Left lung (tissue), 10 donors: ENCODE measurements around the gene LRRC55. TPM values are rescaled to one million over a fixed set of nuclear protein-coding genes. Genes with fewer than 3 reads are reported as not detected.

Experiments
- ATAC-seq: fragments of 200-7000 bp; cut with Tn5 transposase; one replicate; pipeline ENCODE4 v1.9.1; 2020; ENCODE audit warnings: moderate library complexity
- DNase-seq, 4 donors: peaks; one replicate each; pipeline ENCODE4 v3.0.0-alpha.2; 2013 to 2020
- H3K27ac ChIP-seq, 2 donors: fragments of 200-600 bp; sonication (generic) in 1 of 2; one replicate each; pipeline versions ENCODE4 v1.5.0 to v1.8.0; 2020 to 2021
- H3K27me3 ChIP-seq, 2 donors: fragments of 200-600 bp; sonication (generic) in 1 of 2; one replicate each; pipeline versions ENCODE4 v1.5.0 to v1.8.0; 2020 to 2021
- H3K36me3 ChIP-seq, 2 donors: fragments of 200-600 bp; sonication (generic) in 1 of 2; one replicate each; pipeline versions ENCODE4 v1.5.0 to v1.8.0; 2020 to 2021
- H3K4me1 ChIP-seq, 2 donors: fragments of 200-600 bp; one replicate each; pipeline ENCODE4 v1.8.0; 2021
- H3K4me3 ChIP-seq, 2 donors: fragments of 200-600 bp; sonication (generic) in 1 of 2; one replicate each; pipeline versions ENCODE4 v1.5.0 to v1.8.0; 2020 to 2021; ENCODE audit warnings: mild to moderate bottlenecking in 1 of 2
- H3K9me3 ChIP-seq, 2 donors: fragments of 200-600 bp; sonication (generic) in 1 of 2; one replicate each; pipeline versions ENCODE4 v1.5.0 to v1.8.0; 2020 to 2021
- CTCF ChIP-seq, 2 donors: fragments of 200-600 bp; sonication (generic) in 1 of 2; IDR thresholded peaks; one replicate each; pipeline versions ENCODE4 v1.5.0 to v1.8.0; 2021; ENCODE audit warnings: antibody characterized with exemption in 2 of 2
- intact Hi-C, 2 donors: fragments of 100-400 bp; cut with DNase I; formaldehyde crosslinking; loops; one replicate each; pipeline versions ENCODE4 v1.11.2 to v1.14.2; 2022
- polyA plus RNA-seq, 6 donors: library from polyadenylated mRNA; unstranded; fragments of 120-200 nt; gene quantifications; one replicate each; pipeline ENCODE4 v1.2.1, GENCODE V29; 2013; ENCODE audit not compliant: insufficient read length in 6 of 6
- total RNA-seq, 2 donors: library from RNA; stranded (reverse); fragmentation: NEBNext Ultra II Directional; extraction: Animal tissue kit (Norgen Biotek cat#: 25700); gene quantifications; one replicate each; pipeline ENCODE4 v1.2.1, GENCODE V29; 2021
- donor health status: DM: no; HTN: yes; CAD: no.
- donor health status: DM: no; HTN: no; CAD: no.

The LRRC55 gene
- total and polyA plus RNA-seq, 8 donors: 0.05 to 3.9 (median 2.8) TPM

GRCh38 chr11:57148621-57149020 is 33.1 kb upstream of the LRRC55 start:
- Histone ChIP-seq H3K4me3 (no peak overlapping the region), H3K9me3 (no peaks in the 10 kb centered on the region), H3K27me3 (no peaks in the 10 kb centered on the region), H3K27ac (no peak overlapping the region), H3K36me3 (no peaks in the 10 kb centered on the region), H3K4me1 (no peaks in the 10 kb centered on the region)
- DNase-seq: no peak
- intact Hi-C loops: no loop called here
- TF ChIP-seq CTCF (IDR thresholded peaks at IDR 0.05): no peak
- no peak for ATAC-seq

- no peak overlapping the region for H3K4me3 ChIP-seq
- peak in 1 of 4 donors; percentile 7 for DNase-seq
- H3K27ac ChIP-seq: no peak overlapping the region
- no peaks in the 10 kb centered on the region for H3K27me3 ChIP-seq
- no peaks in the 10 kb centered on the region for H3K36me3 ChIP-seq
- intact Hi-C loops: no loop called here
- H3K9me3 ChIP-seq: no peaks in the 10 kb centered on the region
- no peak for ATAC-seq
- no peak for TF ChIP-seq CTCF (IDR thresholded peaks at IDR 0.05)
- no peaks in the 10 kb centered on the region for H3K4me1 ChIP-seq
These were observed 31.3 kb upstream of the LRRC55 start for GRCh38 chr11:57150454-57150917.

DNA sequence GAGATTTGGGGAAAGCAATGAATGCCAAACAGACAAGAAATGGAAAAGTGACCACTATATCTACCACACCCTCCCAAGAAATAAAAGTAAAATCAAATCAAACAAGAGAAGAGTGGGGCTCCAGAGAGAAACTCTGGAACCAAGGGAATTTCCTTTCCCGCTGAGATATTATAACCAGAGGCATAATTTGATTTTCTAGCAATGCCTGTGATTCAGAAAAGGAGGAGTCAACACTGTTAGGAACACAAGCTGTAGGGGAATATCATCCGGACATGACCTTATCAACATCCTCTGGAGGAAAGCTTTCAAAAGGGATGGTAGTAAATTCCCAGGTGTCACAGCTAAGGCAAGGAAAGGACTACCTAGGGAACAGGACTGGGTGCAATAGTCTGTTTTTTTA is 29.6 kb upstream of the LRRC55 start:
- Histone ChIP-seq H3K36me3 (no peaks in the 10 kb centered on the region), H3K4me3 (no peak overlapping the region), H3K27me3 (no peaks in the 10 kb centered on the region), H3K27ac (no peak overlapping the region), H3K4me1 (no peaks in the 10 kb centered on the region), H3K9me3 (no peaks in the 10 kb centered on the region)
- DNase-seq (no peak), ATAC-seq (no peak)
- TF ChIP-seq CTCF (IDR thresholded peaks at IDR 0.05): no peak
- intact Hi-C loops: no loop called here

- H3K9me3 ChIP-seq: no peaks in the 10 kb centered on the region
- H3K36me3 ChIP-seq: no peaks in the 10 kb centered on the region
- H3K27ac ChIP-seq: no peak overlapping the region
- H3K27me3 ChIP-seq: no peaks in the 10 kb centered on the region
- no peaks in the 10 kb centered on the region for H3K4me1 ChIP-seq
- ATAC-seq (no peak), DNase-seq (no peak)
- H3K4me3 ChIP-seq: no peak overlapping the region
- TF ChIP-seq CTCF (IDR thresholded peaks at IDR 0.05): no peak
- intact Hi-C loops: no loop called here
These were observed 28.3 kb upstream of the LRRC55 start for GRCh38 chr11:57153448-57153847.

- no peaks in the 10 kb centered on the region for H3K4me1 ChIP-seq
- no peaks in the 10 kb centered on the region for H3K36me3 ChIP-seq
- no peak for ATAC-seq
- H3K27me3 ChIP-seq: no peaks in the 10 kb centered on the region
- no peaks in the 10 kb centered on the region for H3K9me3 ChIP-seq
- peak in 1 of 4 donors; percentile 11 for DNase-seq
- no peak for TF ChIP-seq CTCF (IDR thresholded peaks at IDR 0.05)
- H3K27ac ChIP-seq: no peak overlapping the region
- H3K4me3 ChIP-seq: no peak overlapping the region
- intact Hi-C loops: no loop called here
These were observed 27.0 kb upstream of the LRRC55 start for GRCh38 chr11:57154739-57155138.
